Esophagus squamous epithelium (tissue), 5 donors: ENCODE measurements around the gene FCRL6. TPM values are rescaled to one million over a fixed set of nuclear protein-coding genes. Genes with fewer than 3 reads are reported as not detected.

Experiments used
- DNase-seq: peaks from one replicate; lab custom pipeline; 2025; lab: John Stamatoyannopoulos, UW
- H3K27ac ChIP-seq, 4 donors: fragments of 200-600 bp; sonication (generic); one replicate each; pipeline ENCODE4 v1.5.1; 2016 to 2019; ENCODE audit warnings: mild to moderate bottlenecking in 1 of 4
- H3K27me3 ChIP-seq, 4 donors: fragments of 200-600 bp; sonication (generic); 1 replicate in 3 of 4; 2 replicates in 1 of 4; pipeline versions ENCODE4 v1.5.1 to v1.6.0; 2017 to 2021; ENCODE audit warnings: antibody characterized with exemption in 1 of 4
- H3K36me3 ChIP-seq, 3 donors: fragments of 200-600 bp; sonication (generic); one replicate each; pipeline ENCODE4 v1.5.1; 2016 to 2019
- H3K4me1 ChIP-seq, 3 donors: fragments of 200-600 bp; sonication (generic); one replicate each; pipeline ENCODE4 v1.5.1; 2017 to 2019
- H3K4me3 ChIP-seq, 4 donors: fragments of 200-600 bp; sonication (generic); 1 replicate in 3 of 4; 2 replicates in 1 of 4; pipeline ENCODE4 v1.5.1; 2016 to 2019; ENCODE audit warnings: mild to moderate bottlenecking in 2 of 4, moderate library complexity in 1 of 4
- H3K9me3 ChIP-seq, 3 donors: fragments of 200-600 bp; sonication (generic); one replicate each; pipeline ENCODE4 v1.5.1; 2016 to 2019
- POLR2A ChIP-seq, 4 donors: fragments of 450-650 bp; IDR thresholded peaks; one replicate each; pipeline ENCODE4 v1.6.1; 2017; ENCODE audit warnings: antibody characterized with exemption in 4 of 4, mild to moderate bottlenecking in 4 of 4, moderate library complexity in 3 of 4
- WGBS, 2 donors: methylation state at CpG; one replicate each; pipeline ENCODE4 v1.1.5; 2018; 5-methylcytosine and 5-hydroxymethylcytosine counted together
- intact Hi-C: fragments of 100-400 bp; cut with DNase I; formaldehyde crosslinking; loops from one replicate; pipeline ENCODE4 v1.15.0; 2022
- total RNA-seq, 4 donors: library from RNA; depleted of rRNA; stranded (reverse); fragments of >200 nt; gene quantifications; one replicate each; pipeline ENCODE4 v1.1.0, GENCODE V29; 2016
- TF ChIP-seq, protein P1 (sequence below), 6 experiments: fragments of 450-650 bp in 4 of 6; fragments of 200-600 bp in 2 of 6; sonication (generic) in 2 of 6; IDR thresholded peaks; one replicate each; pipeline ENCODE4 v1.5.1; 2016 to 2019; ENCODE audit warnings: antibody characterized with exemption in 6 of 6, mild to moderate bottlenecking in 4 of 6, moderate library complexity in 4 of 6
- donor health status: DM: yes; HTN: yes; CAD: no.

The FCRL6 gene
- total RNA-seq, 4 donors from 2014 or later, result 0.76 TPM; not detected in 3

DNA sequence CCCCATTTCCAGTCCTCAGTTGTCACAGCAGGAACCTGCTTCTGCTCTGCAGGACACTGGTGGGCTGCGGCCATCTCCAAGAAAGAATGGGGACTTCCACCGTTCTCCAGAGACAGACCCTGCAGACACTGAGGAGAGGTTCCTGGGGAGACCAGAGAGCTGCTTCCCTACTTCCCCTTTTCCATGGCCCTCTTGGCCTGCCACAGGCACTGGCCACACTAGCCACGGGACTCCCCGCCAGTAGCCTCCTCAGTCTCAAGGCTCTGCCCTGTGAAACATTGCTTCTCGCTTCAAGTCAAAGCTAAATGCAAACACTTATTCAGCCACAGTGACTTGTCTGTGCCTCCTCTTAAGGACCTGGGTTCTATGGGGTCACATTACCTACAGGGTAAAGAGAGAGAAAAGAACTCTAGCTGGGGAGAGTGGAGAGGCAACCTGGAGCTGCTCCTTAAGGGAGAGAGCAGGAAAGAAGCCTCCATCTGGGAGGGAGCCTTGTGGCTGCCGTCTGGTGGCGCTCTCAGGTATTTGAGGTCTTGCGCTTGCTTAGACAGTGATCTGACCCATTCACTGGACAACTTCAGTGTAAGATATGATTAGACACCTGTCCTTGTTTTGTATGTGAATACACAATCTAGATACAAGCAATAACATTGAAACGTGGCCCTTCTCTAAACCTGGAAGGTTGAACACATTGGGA, 19.2 kb downstream of the FCRL6 start:
- Histone ChIP-seq H3K4me3 (no peak overlapping the region), H3K9me3 (no peaks in the 10 kb centered on the region), H3K4me1 (peaks cover 0 to 28% (median 6%) of the 10 kb centered on the region in 3 donors), H3K27ac (no peak overlapping the region), H3K36me3 (no peaks in the 10 kb centered on the region), H3K27me3 (peaks cover 0 to 5% (median 0%) of the 10 kb centered on the region in 4 donors)
- WGBS, 2 donors, result 74 to 83% methylated on average over 5 to 9 of the region's 9 CpGs
- no peak for TF ChIP-seq POLR2A (IDR thresholded peaks at IDR 0.05)
- TF ChIP-seq, protein P1, sequence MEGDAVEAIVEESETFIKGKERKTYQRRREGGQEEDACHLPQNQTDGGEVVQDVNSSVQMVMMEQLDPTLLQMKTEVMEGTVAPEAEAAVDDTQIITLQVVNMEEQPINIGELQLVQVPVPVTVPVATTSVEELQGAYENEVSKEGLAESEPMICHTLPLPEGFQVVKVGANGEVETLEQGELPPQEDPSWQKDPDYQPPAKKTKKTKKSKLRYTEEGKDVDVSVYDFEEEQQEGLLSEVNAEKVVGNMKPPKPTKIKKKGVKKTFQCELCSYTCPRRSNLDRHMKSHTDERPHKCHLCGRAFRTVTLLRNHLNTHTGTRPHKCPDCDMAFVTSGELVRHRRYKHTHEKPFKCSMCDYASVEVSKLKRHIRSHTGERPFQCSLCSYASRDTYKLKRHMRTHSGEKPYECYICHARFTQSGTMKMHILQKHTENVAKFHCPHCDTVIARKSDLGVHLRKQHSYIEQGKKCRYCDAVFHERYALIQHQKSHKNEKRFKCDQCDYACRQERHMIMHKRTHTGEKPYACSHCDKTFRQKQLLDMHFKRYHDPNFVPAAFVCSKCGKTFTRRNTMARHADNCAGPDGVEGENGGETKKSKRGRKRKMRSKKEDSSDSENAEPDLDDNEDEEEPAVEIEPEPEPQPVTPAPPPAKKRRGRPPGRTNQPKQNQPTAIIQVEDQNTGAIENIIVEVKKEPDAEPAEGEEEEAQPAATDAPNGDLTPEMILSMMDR (IDR thresholded peaks at IDR 0.05), result no peak
- no peak for DNase-seq
- intact Hi-C loops, result no loop called here

DNA sequence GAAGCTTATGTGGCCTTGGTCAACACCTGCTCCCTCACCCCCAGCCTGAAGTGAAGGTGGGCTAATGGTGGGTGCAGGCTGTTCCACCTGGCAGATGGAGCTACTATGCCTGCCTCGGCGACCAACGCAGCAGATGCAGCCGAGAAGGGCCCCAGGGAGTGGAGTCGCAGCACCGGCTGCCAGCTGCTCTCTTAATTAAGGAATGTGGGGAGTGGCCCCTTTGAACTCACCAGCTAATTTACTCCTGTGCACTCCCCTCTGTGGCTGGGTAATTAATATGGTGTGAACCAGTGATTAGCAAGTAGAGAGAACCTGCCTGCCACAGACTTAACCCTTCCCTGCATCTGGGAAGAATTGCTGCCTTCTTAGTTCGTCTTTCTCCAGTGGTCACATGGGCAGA, 21.2 kb downstream of the FCRL6 start:
- 19 to 49% methylated on average over 5 to 6 of the region's 7 CpGs for WGBS, 2 donors
- H3K27ac ChIP-seq, result no peak overlapping the region
- DNase-seq, result no peak
- TF ChIP-seq, protein P1 (IDR thresholded peaks at IDR 0.05), result no peak
- no peak for TF ChIP-seq POLR2A (IDR thresholded peaks at IDR 0.05)
- peaks cover 0 to 42% (median 6%) of the 10 kb centered on the region in 3 donors for H3K4me1 ChIP-seq
- H3K36me3 ChIP-seq, result no peaks in the 10 kb centered on the region
- no peaks in the 10 kb centered on the region for H3K9me3 ChIP-seq
- no peak overlapping the region for H3K4me3 ChIP-seq
- intact Hi-C loops, result no loop called here
- H3K27me3 ChIP-seq, result peaks cover 0 to 5% (median 0%) of the 10 kb centered on the region in 4 donors

DNA sequence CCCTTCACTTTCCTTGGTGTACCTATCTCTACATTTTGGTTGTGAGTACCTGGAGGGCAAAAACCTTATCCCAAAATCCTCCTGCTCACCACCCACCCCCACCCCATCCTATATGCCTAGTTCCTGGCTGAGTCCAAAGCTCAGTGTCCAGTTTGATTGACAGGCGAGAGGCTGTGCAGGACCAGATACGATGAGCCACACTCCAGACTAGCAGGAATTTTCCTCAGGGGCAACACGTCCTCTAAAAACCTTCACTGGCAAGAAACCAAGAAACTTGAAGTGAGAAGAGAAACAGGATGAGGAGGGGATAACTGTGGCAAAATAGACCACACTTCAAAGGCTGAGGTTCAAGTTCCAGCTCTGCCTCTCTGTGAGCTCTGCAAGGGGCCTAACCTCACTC, 23.4 kb downstream of the FCRL6 start:
- Histone ChIP-seq H3K4me3 (no peak overlapping the region), H3K27me3 (peaks cover 0 to 5% (median 0%) of the 10 kb centered on the region in 4 donors), H3K4me1 (peaks cover 0 to 53% (median 6%) of the 10 kb centered on the region in 3 donors), H3K36me3 (no peaks in the 10 kb centered on the region), H3K27ac (no peak overlapping the region), H3K9me3 (no peaks in the 10 kb centered on the region)
- no peak for TF ChIP-seq POLR2A (IDR thresholded peaks at IDR 0.05)
- TF ChIP-seq, protein P1 (IDR thresholded peaks at IDR 0.05), result no peak
- intact Hi-C loops, result no loop called here
- 40 to 57% methylated on average over 1 to 2 of the region's 3 CpGs for WGBS, 2 donors
- no peak for DNase-seq

DNA sequence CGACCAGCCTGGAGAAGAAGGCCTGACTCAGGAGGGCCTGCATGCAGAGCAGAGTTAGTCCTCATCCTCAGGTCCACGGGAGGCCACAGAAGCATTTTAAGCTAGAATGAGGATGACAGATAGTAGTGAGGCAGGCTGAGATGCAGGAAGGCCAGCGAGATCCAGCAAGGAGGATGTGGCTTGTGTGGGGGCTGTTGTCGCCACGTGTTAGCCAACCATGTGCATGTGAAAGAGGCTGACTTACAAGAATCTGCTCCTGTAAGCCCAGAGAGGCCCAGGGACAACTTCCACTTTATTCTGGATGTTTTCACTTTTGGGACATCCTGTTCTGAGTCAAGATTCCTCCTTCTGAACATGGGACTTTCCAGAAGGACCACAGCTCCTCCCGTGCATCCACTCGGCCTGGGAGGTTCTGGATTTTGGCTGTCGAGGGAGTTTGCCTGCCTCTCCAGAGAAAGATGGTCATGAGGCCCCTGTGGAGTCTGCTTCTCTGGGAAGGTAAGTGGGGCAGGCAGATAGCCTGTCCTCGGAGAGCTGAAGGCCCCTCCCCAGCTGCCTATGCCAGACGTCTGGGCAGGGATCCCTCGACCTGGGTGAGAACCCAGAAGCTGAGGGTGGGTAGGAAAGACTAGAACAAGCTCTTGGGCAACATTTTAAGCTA, 24.4 kb downstream of the FCRL6 start, which contains the start of gene SLAMF8:
Gene SLAMF8 (plus strand): TSS at position 433 of the 661 bp plus-strand sequence. CDS start 26 bp downstream, at position 459.
- Histone ChIP-seq H3K36me3 (no peaks in the 10 kb centered on the region), H3K27me3 (no peaks in the 10 kb centered on the region), H3K4me3 (peak within 1 kb of the TSS in 2 of 4 donors; percentile 0 to 27), H3K9me3 (no peaks in the 10 kb centered on the region), H3K27ac (peak within 1 kb of the TSS in 1 of 4 donors; percentile 33), H3K4me1 (peaks cover 0 to 53% (median 6%) of the 10 kb centered on the region in 3 donors)
- TF ChIP-seq POLR2A (IDR thresholded peaks at IDR 0.05), result no peak
- TF ChIP-seq, protein P1 (IDR thresholded peaks at IDR 0.05), result no peak
- WGBS, 2 donors, result 57 to 68% methylated on average over 7 of the region's 11 CpGs
- intact Hi-C loops, result no loop called here
- no peak for DNase-seq

DNA sequence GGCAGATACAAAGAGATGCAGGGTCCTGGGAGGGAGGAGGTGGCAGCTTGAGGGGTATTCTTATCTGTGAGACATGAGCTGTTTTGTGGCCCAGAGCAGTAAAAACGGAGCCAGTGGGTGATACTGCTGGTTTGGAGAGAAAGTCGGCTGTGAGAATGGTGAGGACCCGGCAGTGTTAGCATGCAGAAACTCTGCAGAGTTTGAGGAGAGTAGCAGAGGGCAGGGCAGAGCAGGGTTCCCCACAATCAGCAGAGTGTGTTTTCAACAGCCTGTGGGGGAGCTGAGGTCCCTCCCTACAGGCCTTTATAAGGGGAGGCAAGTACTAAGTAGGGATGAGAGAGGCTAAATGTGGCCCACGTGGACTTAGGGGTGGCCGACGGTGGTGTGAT, 24.9 kb downstream of the FCRL6 start:
- intact Hi-C loops, result no loop called here
- Histone ChIP-seq H3K36me3 (no peaks in the 10 kb centered on the region), H3K27me3 (no peaks in the 10 kb centered on the region), H3K4me1 (peaks cover 0 to 53% (median 6%) of the 10 kb centered on the region in 3 donors), H3K9me3 (no peaks in the 10 kb centered on the region), H3K4me3 (peak overlapping the region in 2 of 4 donors; percentile 0 to 27), H3K27ac (peak overlapping the region in 1 of 4 donors; percentile 33)
- WGBS, 2 donors, result 75 to 84% methylated on average over 6 of the region's 6 CpGs
- DNase-seq, result no peak
- TF ChIP-seq, protein P1 (IDR thresholded peaks at IDR 0.05), result no peak
- no peak for TF ChIP-seq POLR2A (IDR thresholded peaks at IDR 0.05)
